Progenitor cell of endocrine pancreas (in vitro differentiated cells): ENCODE measurements around the gene OLFM3. TPM values are rescaled to one million over a fixed set of nuclear protein-coding genes. Genes with fewer than 3 reads are reported as not detected.
A peak's percentile ranks its signal among the peaks of the same experiment; 100 is the strongest.

Experiments used
- DNase-seq: peaks from one replicate; pipeline ENCODE4 v3.0.0; 2021; ENCODE audit warnings: low spot score; ENCODE audit not compliant: unreplicated experiment
- H3K27ac Mint-ChIP-seq: 2 replicates; pipeline ENCODE4 v1.8.0; 2021; ENCODE audit warnings: mild to moderate bottlenecking, moderate library complexity, mixed read lengths
- H3K27me3 Mint-ChIP-seq: 2 replicates; pipeline ENCODE4 v1.8.0; 2021; ENCODE audit warnings: mixed read lengths
- H3K36me3 Mint-ChIP-seq: 2 replicates; pipeline ENCODE4 v1.8.0; 2022; ENCODE audit warnings: mixed read lengths; ENCODE audit not compliant: insufficient read depth
- H3K4me1 Mint-ChIP-seq: 2 replicates; pipeline ENCODE4 v1.8.0; 2021; ENCODE audit warnings: low read depth, mixed read lengths
- H3K4me3 Mint-ChIP-seq: 2 replicates; pipeline ENCODE4 v1.8.0; 2021; ENCODE audit warnings: low read depth, mild to moderate bottlenecking, moderate library complexity, mixed read lengths
- H3K9me3 Mint-ChIP-seq: 2 replicates; pipeline ENCODE4 v1.8.0; 2021; ENCODE audit warnings: low read depth, mixed read lengths
- total RNA-seq: library from RNA; stranded (reverse); gene quantifications from 2 replicates; pipeline ENCODE4 v1.2.1, GENCODE V29; 2021
- TF ChIP-seq, protein P1 (sequence below): fragments of 200-600 bp; sonication (generic); IDR thresholded peaks from one replicate; pipeline ENCODE4 v1.5.0; 2021; ENCODE audit warnings: antibody characterized with exemption, mild to moderate bottlenecking; ENCODE audit not compliant: unreplicated experiment

OLFM3 gene
- total RNA-seq, 1 donor from 2014 or later, result 1.1 TPM

DNA sequence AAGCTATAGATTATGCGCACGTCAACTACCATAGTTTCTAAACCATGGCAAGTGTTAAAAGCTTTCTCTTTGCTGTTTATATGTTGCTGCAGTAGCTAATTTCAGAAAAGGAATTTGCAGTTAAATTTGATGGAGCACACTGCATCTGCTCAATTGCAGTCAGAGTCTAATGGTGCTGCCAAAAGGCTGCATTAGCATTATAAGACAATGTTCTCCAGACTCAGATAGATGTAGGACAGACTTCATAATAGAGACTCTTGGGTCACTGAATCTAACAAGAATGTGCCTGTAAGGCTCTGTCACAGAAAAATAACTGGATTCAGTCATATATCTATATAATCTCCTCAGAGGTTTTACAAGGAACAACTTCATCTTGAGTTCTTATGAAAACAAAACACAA lies 198.3 kb downstream of the OLFM3 start:
- Mint-ChIP-seq H3K27ac (no peak overlapping the region), H3K4me3 (no peak overlapping the region), H3K36me3 (no peaks in the 10 kb centered on the region), H3K27me3 (no peaks in the 10 kb centered on the region), H3K9me3 (no peaks in the 10 kb centered on the region), H3K4me1 (no peaks in the 10 kb centered on the region)
- no peak for DNase-seq
- TF ChIP-seq, protein P1, sequence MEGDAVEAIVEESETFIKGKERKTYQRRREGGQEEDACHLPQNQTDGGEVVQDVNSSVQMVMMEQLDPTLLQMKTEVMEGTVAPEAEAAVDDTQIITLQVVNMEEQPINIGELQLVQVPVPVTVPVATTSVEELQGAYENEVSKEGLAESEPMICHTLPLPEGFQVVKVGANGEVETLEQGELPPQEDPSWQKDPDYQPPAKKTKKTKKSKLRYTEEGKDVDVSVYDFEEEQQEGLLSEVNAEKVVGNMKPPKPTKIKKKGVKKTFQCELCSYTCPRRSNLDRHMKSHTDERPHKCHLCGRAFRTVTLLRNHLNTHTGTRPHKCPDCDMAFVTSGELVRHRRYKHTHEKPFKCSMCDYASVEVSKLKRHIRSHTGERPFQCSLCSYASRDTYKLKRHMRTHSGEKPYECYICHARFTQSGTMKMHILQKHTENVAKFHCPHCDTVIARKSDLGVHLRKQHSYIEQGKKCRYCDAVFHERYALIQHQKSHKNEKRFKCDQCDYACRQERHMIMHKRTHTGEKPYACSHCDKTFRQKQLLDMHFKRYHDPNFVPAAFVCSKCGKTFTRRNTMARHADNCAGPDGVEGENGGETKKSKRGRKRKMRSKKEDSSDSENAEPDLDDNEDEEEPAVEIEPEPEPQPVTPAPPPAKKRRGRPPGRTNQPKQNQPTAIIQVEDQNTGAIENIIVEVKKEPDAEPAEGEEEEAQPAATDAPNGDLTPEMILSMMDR, result no peak

DNA sequence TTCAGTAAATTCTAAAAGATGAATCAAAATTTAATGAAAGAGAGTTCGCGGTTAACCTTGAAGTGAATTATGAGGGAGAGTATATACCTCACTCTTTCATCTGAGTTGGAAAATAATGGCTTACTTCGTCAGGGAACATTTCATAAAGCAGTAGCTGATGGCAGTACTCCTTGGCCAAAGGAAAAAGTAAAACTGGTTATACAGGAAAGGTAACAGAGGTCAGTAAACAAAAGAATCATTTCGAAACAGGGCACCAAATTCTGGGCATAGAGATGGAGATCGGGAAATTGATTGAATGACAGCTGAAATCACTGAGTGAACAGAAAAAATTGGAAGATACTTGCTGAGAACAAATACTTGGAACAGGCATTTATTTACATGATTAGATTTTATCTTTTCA lies 199.0 kb downstream of the OLFM3 start:
- DNase-seq, result no peak
- Mint-ChIP-seq H3K27me3 (no peaks in the 10 kb centered on the region), H3K27ac (no peak overlapping the region), H3K4me1 (no peaks in the 10 kb centered on the region), H3K9me3 (no peaks in the 10 kb centered on the region), H3K36me3 (no peaks in the 10 kb centered on the region), H3K4me3 (no peak overlapping the region)
- TF ChIP-seq, protein P1, result no peak

DNA sequence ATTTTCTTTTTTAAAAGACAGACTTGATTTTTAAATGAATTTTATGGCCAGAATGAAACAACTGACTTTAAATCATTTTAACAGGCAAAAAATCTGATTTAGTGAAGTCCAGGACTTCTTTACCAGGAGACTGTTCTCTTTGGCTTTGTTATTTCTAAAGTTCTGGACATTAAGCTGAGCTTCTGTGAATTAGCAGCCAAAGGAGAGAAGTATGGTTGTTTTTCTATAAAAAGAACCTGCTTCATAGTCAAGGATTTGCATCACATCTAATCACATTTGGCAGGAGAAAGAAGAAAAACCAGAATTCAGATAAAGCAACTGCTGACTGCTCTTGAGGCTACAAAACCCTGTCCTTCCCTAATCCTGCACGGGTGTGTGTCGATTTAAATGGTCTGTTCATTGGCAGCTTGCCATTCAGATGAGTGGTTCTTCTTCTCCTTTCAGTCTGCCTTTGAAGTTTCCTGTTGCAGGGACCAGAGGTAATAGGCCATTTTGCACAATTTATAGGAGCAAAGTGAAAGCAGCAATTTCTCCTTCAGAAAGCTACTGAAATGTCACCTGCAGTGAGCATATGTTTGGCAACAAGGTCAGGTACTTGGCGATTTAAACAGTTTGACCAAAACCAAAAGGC lies 215.4 kb downstream of the OLFM3 start:
- H3K9me3 Mint-ChIP-seq, result peaks cover 3% of the 10 kb centered on the region
- no peak overlapping the region for H3K4me3 Mint-ChIP-seq

DNA sequence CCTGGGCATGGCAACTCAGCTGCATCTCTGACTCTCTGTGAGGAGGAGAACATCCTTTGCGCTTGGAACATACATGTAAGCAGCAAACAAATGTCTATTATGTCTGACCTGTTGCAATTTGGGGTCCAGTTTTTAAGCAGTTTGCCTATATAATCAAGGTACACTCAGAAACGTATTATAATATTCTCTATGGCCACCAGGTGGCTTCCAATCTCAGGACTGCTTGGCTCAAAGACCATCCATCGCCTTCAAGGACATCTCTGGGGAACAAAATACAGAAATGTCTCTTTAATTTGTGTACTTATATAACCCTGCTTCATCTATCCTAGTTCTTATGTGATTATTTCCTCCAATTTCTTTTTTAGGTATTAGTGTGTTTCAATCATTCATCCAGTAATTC lies 227.2 kb downstream of the OLFM3 start:
- Mint-ChIP-seq H3K4me3 (no peak overlapping the region), H3K27ac (no peak overlapping the region), H3K27me3 (no peaks in the 10 kb centered on the region), H3K4me1 (peaks cover 2% of the 10 kb centered on the region), H3K36me3 (no peaks in the 10 kb centered on the region), H3K9me3 (no peaks in the 10 kb centered on the region)
- TF ChIP-seq, protein P1, result peak; percentile 56
- DNase-seq, result no peak

More for the DNA sequence above, 215.4 kb downstream of the OLFM3 start:
- no peak overlapping the region for H3K27ac Mint-ChIP-seq
- TF ChIP-seq, protein P1, result no peak
- DNase-seq, result no peak
- H3K4me1 Mint-ChIP-seq, result no peaks in the 10 kb centered on the region
- no peaks in the 10 kb centered on the region for H3K27me3 Mint-ChIP-seq
- no peaks in the 10 kb centered on the region for H3K36me3 Mint-ChIP-seq

DNA sequence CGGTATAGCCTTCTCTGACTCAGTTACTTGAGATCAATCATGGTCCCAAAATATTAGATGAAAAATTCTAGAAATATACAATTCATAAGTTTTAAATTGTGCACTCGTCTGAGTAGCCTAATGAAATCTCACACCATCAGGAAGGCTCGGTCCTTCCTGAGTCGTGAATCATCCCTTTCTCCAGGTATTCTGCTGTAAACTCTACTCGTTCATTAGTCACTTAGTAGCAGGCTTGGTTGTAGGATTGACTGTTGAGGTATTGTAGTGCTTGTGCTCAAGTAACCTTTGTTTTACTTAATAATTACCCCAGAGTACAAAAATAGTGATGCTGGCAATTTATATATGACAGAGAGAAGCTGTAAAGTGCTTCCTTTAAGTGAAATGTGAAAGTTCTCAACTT lies 238.7 kb downstream of the OLFM3 start:
- Mint-ChIP-seq H3K4me3 (no peak overlapping the region), H3K27ac (no peak overlapping the region), H3K4me1 (no peaks in the 10 kb centered on the region), H3K36me3 (no peaks in the 10 kb centered on the region), H3K27me3 (no peaks in the 10 kb centered on the region), H3K9me3 (no peaks in the 10 kb centered on the region)
- no peak for DNase-seq
- TF ChIP-seq, protein P1, result no peak
